ENCODE results near the gene ADCY9.
"Not testable (repeated sequence)": the region's sequence is repeated elsewhere in the genome, so short reads cannot be mapped to it uniquely, and the experiment has no call there.

The ADCY9 gene

DNA sequence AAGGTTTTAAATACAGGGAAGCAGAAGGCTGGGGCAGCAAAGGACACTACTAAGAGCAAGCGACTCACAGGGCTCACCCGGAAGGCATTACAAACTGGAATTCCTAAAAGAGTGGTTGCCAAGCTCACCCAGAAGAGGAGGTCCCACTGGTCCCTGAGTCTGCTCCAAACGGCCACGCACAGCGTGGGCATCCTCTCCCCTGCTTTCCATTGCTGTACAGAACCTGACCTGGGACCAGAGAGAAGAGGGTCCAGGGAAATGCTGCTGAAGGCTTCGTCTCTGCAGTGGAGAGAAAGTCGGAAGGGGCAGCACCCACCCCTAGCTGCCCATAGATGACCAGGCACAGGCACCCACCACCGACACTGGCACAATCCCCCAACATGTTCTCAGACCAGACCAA lies 67.2 kb downstream of the ADCY9 start:
- TF ChIP-seq, protein P1, sequence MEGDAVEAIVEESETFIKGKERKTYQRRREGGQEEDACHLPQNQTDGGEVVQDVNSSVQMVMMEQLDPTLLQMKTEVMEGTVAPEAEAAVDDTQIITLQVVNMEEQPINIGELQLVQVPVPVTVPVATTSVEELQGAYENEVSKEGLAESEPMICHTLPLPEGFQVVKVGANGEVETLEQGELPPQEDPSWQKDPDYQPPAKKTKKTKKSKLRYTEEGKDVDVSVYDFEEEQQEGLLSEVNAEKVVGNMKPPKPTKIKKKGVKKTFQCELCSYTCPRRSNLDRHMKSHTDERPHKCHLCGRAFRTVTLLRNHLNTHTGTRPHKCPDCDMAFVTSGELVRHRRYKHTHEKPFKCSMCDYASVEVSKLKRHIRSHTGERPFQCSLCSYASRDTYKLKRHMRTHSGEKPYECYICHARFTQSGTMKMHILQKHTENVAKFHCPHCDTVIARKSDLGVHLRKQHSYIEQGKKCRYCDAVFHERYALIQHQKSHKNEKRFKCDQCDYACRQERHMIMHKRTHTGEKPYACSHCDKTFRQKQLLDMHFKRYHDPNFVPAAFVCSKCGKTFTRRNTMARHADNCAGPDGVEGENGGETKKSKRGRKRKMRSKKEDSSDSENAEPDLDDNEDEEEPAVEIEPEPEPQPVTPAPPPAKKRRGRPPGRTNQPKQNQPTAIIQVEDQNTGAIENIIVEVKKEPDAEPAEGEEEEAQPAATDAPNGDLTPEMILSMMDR (conservative IDR thresholded peaks at IDR 0.05; ENCODE audit: low read depth, low read length): no peak
- DNase-seq (ENCODE audit: low read depth): no peak
- no peak overlapping the region for H3K4me3 ChIP-seq (ENCODE audit: low read length)

GRCh38 chr16:4048481-4048880 lies 67.8 kb downstream of the ADCY9 start:
- TF ChIP-seq, protein P1 (conservative IDR thresholded peaks at IDR 0.05; ENCODE audit: low read depth, low read length): no peak
- no peak overlapping the region for H3K4me3 ChIP-seq (ENCODE audit: low read length)
- DNase-seq (ENCODE audit: low read depth): no peak

DNA sequence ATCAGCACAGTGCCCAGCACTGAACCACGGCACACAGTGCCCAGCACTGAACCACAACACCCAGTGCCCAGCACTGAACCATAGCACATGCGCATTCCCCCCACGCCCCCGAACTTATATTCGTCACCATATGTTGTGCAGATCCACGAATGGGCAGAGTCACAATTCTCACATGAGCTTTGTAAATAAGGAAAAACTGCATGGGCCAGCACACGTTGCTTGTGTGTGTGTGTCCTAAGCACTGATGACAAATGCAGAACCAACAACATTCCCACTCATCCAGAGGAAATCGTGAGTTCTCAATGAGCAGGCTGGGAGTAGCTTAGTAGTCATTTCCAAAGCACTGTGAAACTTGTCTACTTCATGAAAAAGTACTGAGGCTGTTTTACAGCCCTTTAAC lies 70.0 kb downstream of the ADCY9 start:
- H3K4me3 ChIP-seq (ENCODE audit: low read length): no peak overlapping the region
- DNase-seq (ENCODE audit: low read depth): no peak
- TF ChIP-seq, protein P1 (conservative IDR thresholded peaks at IDR 0.05; ENCODE audit: low read depth, low read length): no peak

DNA sequence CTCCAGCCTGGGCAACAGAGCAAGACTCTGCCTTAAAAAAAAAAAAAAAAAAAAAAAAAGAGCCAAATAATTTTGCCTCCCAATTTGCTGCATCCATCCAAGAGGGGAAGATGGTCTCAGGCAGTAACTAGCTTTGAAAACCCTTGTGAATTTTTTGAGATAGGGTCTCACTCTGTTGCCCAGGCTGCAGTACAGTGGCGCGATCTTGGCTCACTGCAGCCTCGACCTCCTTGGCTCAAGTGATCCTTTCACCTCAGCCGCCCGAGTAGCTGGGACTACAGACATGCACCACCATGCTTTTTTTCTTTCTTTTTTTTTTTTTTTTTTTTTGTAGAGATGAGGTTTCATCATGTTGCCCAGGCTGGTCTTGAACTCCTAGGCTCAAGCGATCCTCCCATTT lies 70.7 kb downstream of the ADCY9 start:
- DNase-seq (ENCODE audit: low read depth); H3K4me3 ChIP-seq (ENCODE audit: low read length): not testable (repeated sequence)

DNA sequence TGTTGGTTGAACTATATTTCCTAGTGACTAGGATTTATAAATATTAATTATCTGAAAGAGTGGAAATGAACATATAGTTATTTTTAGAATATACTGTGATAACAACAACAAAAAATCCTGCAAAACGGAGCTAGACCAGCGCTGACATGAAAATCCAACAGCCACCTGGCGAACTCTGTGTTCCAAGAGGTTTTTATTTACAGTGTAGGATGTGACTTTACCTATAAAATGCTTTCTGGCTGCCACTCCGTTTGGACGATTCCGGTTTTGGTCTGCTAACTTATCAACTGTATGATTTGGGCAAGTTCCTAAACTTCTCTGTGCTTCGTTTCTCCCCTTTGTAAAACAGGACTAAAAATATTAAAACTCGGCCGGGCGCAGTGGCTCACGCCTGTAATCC lies 73.7 kb downstream of the ADCY9 start:
- no peak for DNase-seq (ENCODE audit: low read depth)
- TF ChIP-seq, protein P1 (conservative IDR thresholded peaks at IDR 0.05; ENCODE audit: low read depth, low read length): no peak
- no peak overlapping the region for H3K4me3 ChIP-seq (ENCODE audit: low read length)

DNA sequence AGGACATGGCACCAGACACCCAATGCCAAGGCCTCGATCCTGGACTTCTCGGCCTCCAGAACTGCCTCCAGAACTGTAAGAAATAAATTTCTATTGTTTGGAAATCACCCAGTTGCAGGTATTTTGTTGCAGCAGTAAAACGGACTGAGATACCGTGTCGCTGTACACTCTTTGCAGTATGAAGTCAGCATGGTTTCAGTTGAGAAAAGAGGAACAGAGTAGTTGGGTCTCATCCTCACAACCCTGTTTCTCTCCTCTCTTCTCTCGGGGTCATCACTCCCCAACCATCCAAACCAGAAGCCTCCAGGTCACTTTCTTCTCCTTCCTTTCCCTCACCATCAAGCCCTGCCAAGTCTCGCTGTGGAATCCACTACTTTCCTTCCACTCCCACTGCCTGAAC lies 77.8 kb downstream of the ADCY9 start:
- TF ChIP-seq, protein P1 (conservative IDR thresholded peaks at IDR 0.05; ENCODE audit: low read depth, low read length): no peak
- no peak overlapping the region for H3K4me3 ChIP-seq (ENCODE audit: low read length)
- no peak for DNase-seq (ENCODE audit: low read depth)

DNA sequence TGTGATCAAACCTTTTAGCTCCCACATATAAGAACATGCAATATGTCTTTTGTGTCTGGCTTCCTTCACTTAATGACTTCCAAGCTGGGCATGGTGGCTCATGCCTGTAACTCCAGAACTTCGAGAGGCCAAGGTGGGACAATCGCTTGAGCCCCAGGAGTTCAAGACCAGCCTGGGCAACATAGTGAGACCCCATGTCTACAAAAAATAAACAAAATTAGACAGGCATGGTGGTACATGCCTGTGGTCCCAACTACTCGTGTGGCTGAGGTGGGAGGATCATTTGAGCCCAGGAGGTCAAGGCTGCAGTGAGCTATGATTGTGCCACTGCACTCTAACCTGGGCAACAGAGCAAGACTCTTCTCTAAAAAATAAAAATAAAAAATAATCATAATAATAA lies 79.3 kb downstream of the ADCY9 start:
- not testable (repeated sequence) for H3K4me3 ChIP-seq (ENCODE audit: low read length); DNase-seq (ENCODE audit: low read depth)

DNA sequence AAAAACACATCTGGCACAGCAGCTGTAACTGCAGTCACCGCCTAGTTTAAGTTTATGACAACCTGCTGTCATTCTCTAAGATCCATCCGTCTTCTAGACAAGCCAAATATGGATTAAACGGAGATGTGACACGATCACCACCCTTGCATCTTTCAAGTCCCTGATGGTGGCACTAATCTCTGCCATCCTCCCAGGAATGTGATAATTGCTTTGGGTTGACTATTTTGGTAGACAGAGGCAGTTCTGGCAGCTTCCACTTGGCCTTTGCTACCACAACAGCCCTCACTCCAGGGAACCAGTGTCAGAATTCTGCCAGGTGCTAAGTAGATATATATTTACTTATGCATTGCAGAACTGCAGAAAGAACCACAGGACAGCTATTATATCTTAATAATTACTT lies 81.3 kb downstream of the ADCY9 start:
- no peak for DNase-seq (ENCODE audit: low read depth)
- TF ChIP-seq, protein P1 (conservative IDR thresholded peaks at IDR 0.05; ENCODE audit: low read depth, low read length): no peak
- H3K4me3 ChIP-seq (ENCODE audit: low read length): no peak overlapping the region
